HG03342 (cell line): Measurements from ENCODE around the gene DAB2IP.
"Not testable (repeated sequence)": the region's sequence is repeated elsewhere in the genome, so short reads cannot be mapped to it uniquely, and the experiment has no call there.

Experiments used
- ATAC-seq: cut with Tn5 transposase; IDR thresholded peaks from one replicate; pipeline ENCODE4 v1.9.1; 2021; ENCODE audit warnings: mild to moderate bottlenecking, moderate library complexity; ENCODE audit not compliant: unreplicated experiment

The DAB2IP gene

DNA sequence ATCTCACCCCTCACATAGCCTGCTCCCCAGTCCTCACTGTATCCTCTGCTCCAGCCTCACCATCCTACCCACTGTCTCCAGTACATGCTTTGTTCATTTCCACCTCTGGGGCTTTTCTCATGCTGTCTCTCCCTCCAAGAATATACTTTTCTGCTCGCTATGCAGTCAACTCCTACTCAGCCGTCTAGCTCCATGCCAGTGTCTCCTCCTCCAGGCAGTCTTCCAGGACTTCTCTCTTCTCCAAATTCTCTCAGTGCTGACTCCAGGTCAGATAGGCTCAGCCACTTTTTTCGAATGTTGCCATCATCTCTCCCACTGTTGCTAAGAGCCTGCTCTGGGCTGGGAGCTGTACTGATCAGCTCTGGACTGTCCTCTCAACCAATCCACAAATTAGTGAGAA, 8.0 kb upstream of the DAB2IP start:
- no peak for ATAC-seq

DNA sequence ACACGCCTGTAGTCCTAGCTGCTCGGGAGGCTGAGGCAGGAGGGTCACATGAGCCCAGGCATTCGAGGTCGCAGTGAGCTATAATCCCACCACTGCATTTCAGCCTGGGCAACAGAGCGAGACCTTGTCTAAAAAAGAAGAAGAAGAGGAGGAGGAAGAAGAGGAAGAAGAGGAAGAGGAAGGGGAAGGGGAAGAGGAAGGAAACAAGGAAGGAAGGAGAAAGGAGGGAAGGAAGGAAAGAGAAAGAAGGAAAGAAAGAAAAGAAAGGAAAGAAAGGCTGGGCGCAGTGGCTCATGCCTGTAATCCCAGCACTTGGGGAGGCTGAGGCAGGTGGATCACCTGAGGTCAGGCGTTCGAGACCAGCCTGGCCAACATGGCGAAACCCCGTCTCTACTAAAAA, 7.4 kb upstream of the DAB2IP start:
- not testable (repeated sequence) for ATAC-seq

GRCh38 chr9:121645003-121645402, 6.4 kb upstream of the DAB2IP start:
- no peak for ATAC-seq

GRCh38 chr9:121645853-121646807, 5.3 kb upstream of the DAB2IP start:
- no peak for ATAC-seq

DNA sequence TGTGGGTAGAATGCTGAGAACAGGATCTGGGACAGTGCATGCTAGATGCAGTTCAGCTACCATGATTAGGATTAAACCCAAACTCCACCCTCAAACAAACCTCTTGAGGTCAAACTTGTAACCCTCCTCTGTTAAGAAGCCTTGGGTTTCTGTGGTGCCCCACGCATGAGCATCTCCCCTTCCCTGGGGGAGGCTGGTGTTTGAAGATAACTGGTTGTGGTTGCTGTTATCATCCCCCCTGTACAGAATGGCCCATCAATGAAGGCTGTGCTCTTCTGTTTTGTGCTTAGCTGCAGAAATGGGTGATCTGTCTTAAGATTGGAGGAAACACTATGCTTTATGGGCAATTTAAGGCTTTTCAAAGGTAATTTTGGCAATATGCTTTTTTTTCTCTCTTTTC, 4.4 kb upstream of the DAB2IP start:
- no peak for ATAC-seq

GRCh38 chr9:121648172-121648571, 3.3 kb upstream of the DAB2IP start:
- no peak for ATAC-seq

DNA sequence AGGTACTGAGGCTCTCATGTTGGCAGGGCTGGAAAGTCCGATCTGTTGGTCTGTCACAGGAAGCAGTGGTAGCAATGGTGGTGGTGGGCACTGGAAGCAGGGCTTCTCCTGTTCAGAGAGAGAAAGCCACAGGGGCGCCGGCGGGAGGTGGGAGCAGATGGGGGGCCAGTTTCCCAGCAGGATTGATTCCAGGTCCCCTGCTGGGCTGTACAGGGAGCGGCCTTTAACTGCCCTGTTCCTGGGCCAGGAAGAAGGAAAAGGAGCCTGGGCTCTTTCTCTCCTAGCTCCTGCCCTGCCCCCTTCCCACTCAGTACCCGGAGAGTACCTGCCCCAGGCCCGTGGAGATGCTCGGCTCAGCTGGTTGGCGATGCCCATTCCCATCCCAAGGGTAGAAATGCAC, 2.6 kb upstream of the DAB2IP start:
- no peak for ATAC-seq

- ATAC-seq: no peak
These were observed 1.8 kb upstream of the DAB2IP start for GRCh38 chr9:121649476-121650216.

DNA sequence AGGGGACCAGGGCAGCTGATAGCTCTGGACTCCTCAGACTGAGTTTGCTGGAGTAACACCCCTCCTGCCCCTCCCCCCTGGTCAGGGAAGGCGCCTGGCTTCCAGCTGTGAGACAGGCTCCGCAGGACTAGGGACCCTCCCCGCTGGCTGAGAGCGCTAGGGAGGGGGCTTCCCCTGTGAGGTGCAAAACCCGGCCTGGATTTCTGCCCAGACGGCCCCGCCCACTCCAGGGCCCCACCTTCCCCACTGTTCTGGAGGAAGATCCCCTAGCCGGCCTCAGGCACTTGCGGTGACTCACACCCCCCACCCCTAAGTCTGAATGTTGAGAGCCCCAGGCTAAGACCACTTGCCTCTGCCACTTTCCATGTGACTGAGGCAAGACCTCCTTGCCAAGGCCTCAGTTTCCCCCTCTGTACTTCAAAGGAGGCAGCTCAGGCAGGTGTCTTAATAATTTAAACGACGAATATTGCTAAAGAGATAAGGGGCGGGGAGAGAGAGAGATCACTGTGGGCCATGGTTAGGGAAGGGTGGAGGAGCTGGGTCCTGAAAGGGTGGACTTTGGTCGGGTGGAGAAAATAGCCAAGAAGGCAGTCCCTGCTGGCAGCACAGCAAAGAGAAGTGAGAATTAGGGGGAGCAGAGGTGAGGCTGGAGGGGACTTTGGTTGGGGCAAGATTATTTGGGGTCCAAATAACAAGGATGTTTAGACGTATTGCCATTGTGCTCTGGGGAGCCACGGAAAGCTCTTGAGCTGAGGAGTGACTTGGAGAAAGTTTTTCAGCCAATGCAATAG, 1.0 kb upstream of the DAB2IP start:
- no peak for ATAC-seq

- no peak for ATAC-seq
These were observed 483 bp upstream of the DAB2IP start for GRCh38 chr9:121651008-121651294.

DNA sequence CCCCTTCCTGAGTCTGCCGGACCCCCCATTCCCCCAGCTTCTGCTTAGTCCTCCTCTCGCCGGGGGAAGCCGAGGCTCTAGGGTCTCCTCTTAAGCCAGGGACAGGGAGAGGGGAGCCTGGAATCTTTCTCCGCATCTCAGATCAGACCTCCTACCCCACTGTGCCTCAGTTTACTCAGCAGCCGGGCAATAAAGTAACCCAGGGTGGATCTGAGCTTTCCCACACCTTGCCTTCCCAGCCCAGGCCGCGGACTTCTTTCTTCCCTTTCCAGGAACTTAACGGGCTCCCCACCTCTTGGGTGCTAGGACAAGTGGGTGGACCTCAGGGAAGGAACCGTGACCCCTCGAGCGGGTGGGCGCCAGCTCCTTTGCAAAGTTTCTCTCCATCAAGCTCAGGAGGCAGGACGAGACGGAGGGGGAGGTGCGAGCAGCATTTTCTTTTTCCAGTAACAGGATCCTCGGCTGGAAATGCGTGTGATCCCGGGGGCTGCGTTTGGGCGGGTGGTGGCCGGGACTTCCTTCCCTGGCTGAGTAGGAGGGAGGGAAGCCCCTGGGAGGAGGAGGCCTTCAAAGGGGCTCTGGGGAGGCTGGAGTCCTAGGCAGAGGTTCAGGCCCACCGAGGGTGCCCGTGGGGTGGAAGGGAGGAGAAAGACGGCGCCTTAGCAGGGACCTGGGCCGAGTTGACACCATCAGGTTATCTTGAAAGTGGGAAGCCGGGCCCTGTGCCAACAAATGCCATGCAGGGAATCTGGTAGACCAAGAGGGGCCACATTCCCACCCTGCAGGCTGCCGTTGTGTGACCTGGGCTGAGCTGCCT, 795 bp downstream of the DAB2IP start:
- ATAC-seq: no peak

DNA sequence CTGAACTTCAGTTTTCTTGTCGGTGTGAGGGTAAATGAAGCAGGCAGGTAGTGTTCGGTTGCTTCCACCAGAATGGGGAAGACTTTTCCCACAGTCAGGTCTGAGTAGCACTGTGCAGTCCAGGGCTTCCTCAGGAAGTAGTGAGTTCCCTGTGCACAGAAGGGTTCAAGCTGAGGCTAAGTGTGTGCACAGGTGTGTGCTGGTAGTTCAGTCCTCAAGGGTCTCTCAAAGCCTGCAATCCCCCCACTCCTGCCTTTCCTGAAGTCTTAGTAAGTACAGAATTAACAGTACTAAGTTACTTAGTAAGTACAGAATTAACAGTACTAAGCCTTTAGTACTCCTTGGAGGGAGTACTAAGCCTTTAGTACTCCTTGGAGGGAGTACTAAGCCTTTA, 1.4 kb downstream of the DAB2IP start:
- no peak for ATAC-seq

- no peak for ATAC-seq
These were observed 3.2 kb downstream of the DAB2IP start for GRCh38 chr9:121654499-121655140.

DNA sequence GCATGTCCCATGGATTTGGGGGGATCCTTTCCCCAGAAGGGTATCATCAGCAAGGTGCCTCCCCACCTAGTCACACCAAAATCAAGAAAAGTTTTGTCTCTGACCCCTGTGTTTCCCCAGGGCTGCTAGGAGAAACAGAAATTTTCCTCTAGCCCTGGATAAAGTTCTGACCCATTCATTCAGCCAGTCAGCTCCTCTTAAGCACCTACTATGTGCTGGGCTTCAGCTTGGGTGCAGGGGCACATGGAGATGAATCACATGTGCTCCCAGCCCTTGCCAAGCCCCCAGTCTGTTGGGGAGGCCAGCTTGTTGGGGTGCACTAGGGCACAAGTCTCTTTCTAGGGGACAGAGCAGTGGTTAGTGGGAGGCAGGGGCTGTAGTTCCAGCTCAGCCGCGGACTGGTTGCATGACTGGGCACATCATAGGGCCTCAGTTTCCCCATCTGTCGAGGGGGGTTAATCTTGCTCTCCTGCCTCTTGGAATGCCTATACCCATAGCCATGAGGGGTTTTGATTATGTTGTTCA, 3.9 kb downstream of the DAB2IP start:
- no peak for ATAC-seq

DNA sequence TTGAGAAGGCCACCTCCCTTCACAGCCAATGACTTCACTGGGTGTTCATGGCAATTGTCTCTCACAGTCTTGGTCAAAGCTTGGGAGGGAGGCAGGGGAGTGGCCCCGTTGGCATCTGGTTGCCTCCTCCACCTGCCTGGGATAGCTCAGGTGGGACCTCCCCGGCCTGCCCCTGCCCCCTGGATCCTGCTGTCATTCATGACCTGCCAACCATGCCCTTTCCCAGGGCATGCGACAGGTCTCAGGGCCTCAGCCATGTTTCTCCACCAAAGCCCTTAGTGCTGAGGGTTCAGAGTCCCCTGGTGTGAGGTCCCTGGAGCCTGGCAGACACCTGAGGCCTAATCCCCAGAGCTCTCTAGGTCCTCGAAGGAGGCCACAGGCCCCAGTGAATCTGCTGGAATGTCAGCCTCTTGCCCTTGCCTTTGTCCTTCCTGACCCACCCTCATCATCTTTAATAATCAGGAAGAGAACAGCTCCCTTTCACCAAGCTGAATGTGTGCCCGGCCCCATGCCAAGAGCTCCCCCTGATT, 5.6 kb downstream of the DAB2IP start:
- ATAC-seq: no peak

- no peak for ATAC-seq
These were observed 6.7 kb downstream of the DAB2IP start for GRCh38 chr9:121658166-121658565.

DNA sequence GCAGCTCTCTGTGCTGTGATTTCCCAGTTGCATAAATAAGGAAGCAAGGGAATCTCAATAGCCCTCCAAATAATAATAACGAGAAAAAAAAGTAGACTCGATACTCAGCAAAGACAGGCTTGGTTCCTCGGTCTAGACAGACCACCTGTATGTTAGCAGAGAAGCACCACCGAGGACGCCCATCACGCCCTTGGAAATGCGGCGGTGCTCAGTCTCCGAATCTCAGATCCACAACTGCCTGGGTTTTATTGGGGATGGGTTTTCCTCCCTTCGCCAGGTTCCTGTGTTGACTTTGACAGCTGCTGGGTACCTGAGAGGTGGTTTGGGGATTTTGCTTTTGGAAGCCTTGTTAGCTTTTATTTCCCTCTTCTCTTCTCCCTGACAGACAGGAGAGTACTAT, 7.2 kb downstream of the DAB2IP start:
- ATAC-seq: no peak

- no peak for ATAC-seq
These were observed 8.9 kb downstream of the DAB2IP start for GRCh38 chr9:121660367-121660766.

DNA sequence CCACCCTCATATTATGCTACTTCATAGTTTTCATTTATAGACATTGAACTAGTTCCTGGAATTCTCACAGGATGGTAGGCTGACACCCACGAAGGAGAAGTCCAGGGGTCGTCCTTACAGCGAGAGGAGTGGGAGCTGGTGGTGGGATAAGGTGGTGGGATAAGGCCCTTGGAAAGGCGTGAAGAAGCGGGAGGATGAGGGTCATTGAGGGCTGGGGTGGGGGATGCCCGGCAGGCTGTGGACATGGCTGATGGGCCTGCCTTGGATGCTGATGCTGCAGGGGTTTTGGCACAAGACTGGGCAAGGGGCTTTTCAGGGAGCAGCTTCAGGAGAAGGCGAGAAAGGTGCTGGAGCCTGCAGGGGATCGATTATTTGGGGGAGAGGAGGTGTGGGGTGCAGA, 9.4 kb downstream of the DAB2IP start:
- no peak for ATAC-seq

DNA sequence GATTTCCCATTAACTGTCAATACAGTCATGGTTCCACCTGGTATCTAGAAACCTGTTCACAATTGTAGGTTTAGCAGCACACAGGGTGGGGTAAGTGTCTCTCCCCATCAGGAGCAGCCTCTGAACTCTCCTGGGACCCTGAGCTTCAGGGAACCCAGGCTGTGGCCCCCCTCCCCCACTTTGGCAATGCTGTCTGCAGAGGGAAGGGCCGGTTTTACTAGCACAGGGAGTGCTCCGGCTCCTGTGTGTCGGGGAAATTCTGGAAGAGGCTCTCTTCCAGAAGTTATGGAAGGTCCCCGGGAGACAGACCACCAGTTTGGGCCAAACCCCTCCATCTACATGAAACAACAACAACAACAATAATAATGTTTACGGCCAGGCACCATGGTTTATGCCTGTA, 9.9 kb downstream of the DAB2IP start:
- no peak for ATAC-seq
